GM12865 (cell line): ENCODE results near the gene GH1.
"Not testable (repeated sequence)": the region's sequence is repeated elsewhere in the genome, so short reads cannot be mapped to it uniquely, and the experiment has no call there.

Source experiments
- DNase-seq: peaks from one replicate; pipeline ENCODE4 v3.0.0; 2010; ENCODE audit warnings: low read depth
- H3K4me3 ChIP-seq: 2 replicates; pipeline ENCODE4 v1.5.1; 2011; ENCODE audit warnings: mild to moderate bottlenecking, low read depth, low read length, control low read depth
- TF ChIP-seq, protein P1 (sequence below): IDR thresholded peaks from 2 replicates; pipeline ENCODE4 v1.5.1; 2011; ENCODE audit warnings: low read length, control low read depth, low read depth, inconsistent platforms; ENCODE audit not compliant: insufficient read depth; ENCODE audit errors: missing control alignments

The GH1 gene

DNA sequence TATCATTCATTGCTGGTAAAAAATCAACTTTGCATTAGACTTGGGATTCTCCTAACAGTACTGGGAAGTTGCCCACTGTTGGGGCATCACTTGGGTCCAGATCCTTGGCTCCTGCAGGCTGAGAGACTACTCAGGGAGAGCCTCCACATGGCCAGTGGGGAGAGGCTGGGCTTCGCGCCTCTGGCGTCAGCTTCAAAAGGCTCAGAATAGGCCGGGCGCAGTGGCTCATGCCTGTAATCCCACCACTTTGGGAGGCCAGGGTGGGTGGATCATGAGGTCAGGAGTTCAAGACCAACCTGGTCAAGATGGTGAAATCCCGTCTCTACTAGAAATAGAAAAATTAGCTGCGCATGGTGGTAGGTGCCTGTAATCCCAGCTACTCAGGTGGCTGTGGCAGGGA lies 4.2 kb downstream of the GH1 start:
- H3K4me3 ChIP-seq = no peak overlapping the region
- DNase-seq = no peak
- TF ChIP-seq, protein P1, sequence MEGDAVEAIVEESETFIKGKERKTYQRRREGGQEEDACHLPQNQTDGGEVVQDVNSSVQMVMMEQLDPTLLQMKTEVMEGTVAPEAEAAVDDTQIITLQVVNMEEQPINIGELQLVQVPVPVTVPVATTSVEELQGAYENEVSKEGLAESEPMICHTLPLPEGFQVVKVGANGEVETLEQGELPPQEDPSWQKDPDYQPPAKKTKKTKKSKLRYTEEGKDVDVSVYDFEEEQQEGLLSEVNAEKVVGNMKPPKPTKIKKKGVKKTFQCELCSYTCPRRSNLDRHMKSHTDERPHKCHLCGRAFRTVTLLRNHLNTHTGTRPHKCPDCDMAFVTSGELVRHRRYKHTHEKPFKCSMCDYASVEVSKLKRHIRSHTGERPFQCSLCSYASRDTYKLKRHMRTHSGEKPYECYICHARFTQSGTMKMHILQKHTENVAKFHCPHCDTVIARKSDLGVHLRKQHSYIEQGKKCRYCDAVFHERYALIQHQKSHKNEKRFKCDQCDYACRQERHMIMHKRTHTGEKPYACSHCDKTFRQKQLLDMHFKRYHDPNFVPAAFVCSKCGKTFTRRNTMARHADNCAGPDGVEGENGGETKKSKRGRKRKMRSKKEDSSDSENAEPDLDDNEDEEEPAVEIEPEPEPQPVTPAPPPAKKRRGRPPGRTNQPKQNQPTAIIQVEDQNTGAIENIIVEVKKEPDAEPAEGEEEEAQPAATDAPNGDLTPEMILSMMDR = no peak

DNA sequence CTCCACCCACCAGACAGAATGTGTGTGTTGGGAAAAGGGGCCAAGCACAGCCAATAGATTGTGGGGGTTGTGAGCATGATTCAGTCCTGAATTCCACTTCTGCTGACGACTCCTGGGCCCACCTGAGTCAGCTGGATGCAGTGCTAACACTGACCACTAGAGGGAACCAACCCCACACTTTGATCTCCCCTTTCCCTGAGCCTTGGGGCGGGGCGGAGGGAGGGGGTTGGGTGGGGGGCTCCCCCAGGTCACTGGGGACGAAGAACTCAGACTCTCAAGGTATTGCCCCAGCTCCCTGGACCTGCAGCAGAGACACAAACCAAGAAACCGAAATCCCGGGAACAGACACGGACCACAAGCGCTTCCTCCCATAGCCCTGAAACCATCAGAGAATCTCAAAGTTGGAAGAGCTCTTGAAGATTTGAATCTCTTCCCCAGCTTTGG lies 7.0 kb downstream of the GH1 start:
- no peak overlapping the region for H3K4me3 ChIP-seq
- TF ChIP-seq, protein P1 = peak; percentile 71
- peak; percentile 40 for DNase-seq

DNA sequence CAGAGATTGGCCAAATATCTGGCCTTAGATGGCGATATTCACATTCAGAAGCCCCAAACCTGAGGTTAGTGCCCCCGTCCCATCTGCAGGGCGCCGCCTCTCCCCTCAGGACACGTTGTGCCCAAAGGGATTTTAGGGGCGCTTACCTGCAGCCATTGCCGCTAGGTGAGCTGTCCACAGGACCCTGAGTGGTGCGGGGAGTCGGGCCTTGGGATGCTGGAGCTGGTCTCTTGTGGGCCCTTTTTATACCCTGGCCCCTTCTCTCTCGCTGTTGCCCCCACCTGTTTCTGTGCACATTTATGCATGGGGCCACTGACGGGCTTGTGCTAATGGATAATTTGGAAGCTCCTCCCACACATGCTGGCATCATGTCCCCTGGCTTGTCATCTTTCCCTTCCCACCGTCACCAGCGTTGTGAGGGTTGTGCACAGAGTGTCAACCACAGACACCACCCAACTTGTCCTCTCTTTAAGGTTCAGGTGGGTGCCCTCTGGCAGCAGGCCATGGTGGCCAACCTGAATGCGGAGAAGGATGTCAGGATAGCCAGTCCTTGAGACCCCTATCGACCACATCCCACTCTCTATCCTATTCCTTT lies 7.5 kb downstream of the GH1 start, which contains the start of gene CSHL1:
CSHL1 (minus strand) TSS at position 218 of the 595 bp plus-strand sequence; CDS start at position 156, 62 bp downstream.
- TF ChIP-seq, protein P1 = no peak
- H3K4me3 ChIP-seq = no peak within 1 kb of the TSS
- no peak for DNase-seq

DNA sequence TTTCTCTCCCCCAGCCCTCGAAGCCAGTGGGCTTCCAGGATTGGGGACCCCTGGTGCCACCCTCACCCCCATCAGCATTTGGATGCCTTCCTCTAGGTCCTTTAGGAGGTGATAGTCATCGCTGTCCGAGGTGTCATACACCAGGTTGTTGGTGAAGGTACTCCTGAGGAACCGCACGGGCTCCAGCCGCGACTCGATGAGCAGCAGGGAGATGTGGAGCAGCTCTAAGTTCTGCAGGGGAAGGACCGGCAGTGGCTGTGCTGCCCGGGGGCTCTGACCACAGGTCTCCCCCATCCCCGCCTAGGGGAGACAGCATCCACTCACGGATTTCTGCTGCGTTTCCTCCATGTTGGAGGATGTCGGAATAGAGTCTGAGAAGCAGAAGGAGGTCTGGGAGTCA lies 8.5 kb downstream of the GH1 start:
- H3K4me3 ChIP-seq = no peak overlapping the region
- DNase-seq = no peak
- TF ChIP-seq, protein P1 = no peak

DNA sequence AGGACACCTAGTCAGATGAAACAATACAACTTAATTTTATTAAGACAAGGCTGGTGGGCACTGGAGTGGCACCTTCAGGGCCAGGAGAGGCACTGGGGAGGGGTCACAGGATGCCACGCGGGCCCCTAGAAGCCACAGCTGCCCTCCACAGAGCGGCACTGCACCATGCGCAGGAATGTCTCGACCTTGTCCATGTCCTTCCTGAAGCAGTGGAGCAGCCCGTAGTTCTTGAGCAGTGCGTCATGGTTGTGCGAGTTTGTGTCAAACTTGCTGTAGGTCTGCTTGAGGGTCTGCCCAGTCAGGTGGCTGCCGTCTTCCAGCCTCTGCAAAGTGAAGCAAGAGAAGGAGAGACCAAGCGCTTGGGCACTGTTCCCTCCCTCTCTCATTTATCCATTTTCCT lies 9.1 kb downstream of the GH1 start:
- DNase-seq, H3K4me3 ChIP-seq: not testable (repeated sequence)

DNA sequence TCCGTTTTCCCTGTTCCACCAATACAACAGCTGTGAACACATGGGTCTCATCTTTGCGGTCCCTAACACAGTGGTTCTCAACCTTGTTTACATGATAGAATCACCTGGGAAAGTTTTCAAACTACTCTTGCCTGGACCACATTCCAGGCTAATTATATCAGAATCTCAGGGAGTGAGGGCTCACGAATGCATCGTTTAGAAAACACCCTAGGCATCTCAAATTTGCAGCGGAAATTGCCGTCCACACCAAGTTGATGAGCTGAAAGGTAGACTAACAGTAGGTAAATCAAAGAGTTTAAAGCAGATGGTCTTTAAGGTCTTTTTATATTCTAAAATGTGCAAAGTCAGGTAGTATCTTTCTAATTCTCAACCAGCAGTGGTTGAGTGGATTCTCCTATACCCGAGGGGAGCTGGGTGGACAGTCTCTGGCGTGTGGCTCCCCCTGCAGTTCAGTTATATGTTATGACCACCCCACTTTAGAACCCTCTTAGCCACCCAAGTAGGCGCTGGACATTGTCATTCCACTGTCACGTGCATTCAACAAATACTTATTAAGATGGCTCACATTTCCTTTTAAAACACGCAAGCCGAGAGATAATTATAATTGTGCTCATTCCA lies 11.4 kb downstream of the GH1 start:
- TF ChIP-seq, protein P1 = peak; percentile 20
- DNase-seq, H3K4me3 ChIP-seq: not testable (repeated sequence)

DNA sequence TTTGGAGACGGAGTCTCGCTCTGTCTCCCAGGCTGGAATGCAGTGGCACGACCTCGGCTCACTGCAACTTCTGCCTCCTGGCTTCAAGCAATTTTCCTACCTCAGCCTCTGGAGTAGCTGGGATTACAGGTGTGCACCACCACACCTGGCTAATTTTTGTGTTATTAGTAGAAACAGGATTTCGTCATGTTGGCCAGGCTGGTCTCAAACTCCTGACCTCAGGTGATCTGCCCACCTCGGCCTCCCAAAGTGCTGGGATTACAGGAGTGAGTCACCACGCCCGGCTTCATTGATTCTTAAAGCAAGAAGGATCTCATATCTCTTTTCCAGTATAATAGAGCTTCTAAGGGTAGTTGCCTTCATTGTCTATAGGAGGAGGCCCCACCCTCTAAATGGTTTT lies 13.8 kb downstream of the GH1 start:
- DNase-seq, H3K4me3 ChIP-seq: not testable (repeated sequence)

DNA sequence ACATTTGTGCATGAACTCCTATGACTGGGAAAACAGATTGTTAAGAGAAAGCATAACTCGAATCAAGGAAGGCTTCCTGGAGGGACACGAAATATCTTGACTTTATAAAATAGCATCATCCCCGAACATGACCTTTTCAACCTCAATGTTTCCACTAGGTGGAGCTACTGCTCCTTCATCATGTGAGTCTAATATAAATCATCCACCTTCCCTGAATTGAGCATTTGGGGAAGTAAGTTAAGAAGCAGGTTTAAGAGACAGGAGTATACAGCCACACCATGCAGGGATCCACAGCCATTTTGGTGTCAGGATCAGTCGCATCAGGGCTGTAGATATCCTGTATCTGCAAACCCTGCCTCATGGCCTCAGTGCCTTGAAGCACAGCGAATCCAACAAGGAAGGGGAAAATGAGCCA lies 14.8 kb downstream of the GH1 start:
- H3K4me3 ChIP-seq, DNase-seq: not testable (repeated sequence)
- TF ChIP-seq, protein P1 = peak; percentile 20

DNA sequence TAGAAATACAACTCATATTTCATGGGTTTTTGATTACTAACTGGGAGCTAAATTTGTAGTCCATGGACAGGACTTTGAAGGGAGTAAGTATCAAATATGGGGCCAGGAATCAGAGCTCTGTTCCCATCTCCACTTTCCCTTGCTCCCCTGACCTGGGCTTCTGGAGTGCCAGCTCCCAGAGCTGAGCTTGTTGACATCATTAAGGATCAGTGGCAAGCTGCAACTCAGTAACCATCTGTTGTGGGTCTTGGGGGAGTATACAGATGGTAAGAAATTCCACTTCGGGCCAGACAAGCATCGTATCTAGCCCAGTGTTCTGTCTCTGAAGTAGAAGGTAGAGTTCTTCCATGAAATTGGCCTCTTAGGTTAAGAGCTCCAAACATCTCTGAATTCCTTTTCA lies 16.7 kb downstream of the GH1 start:
- H3K4me3 ChIP-seq, DNase-seq: not testable (repeated sequence)

DNA sequence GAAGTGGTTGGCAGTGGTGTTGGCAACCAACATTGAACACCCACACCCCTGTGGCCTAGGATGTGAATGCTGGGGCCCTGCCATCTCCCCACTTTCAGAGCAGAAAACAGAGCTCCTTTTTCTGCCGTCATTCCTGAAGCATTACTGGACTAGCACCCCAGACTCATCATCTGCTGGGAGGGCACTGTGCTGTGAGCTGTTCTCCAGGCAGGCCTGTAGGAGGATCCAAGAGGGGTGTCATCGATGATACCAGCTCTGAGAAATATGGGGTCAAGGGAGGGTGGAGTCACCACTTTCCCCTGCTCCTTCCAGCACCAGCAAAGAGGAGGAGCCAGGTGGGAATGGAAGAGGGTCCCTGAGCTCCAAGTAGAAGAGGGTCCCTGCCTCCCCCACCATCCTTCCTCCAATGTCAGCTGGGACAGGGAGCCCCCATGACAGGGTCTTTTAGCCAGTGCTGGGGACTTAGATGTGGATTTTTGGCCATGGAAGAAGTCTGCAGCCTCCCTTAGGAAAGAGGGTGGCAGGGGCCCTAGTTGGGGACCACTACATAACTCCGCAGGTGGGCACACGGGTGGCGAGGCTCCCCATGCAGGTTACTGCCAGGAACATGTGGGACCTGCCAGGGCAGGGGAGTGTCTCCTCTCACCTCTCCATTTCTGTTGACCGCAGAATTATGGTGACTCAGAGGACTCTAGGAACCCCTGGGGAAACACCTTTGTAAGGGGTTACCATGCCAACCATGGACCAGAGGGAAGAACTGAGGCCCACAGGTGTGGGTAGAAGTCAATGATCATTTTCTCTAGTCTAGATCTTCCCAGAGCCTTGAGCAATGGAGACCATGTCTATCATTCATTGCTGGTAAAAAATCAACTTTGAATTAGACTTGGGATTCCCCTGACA lies 19.5 kb downstream of the GH1 start:
- H3K4me3 ChIP-seq = not testable (repeated sequence)
- DNase-seq = peak; percentile 57
